ENCODE measurements around the gene PTCSC3.
A peak's percentile ranks its signal among the peaks of the same experiment; 100 is the strongest.

PTCSC3 gene

GRCh38 chr14:36217732-36218131, 41.2 kb upstream of the PTCSC3 start:
- no peak for TF ChIP-seq CTCF (conservative IDR thresholded peaks at IDR 0.05)
- no peak overlapping the region for H3K27ac ChIP-seq

- no peak for TF ChIP-seq CTCF (conservative IDR thresholded peaks at IDR 0.05)
- H3K27ac ChIP-seq: no peak overlapping the region
Measured at GRCh38 chr14:36217027-36217426, 40.5 kb upstream of the PTCSC3 start.

GRCh38 chr14:36215217-36215598, 38.7 kb upstream of the PTCSC3 start:
- no peak for TF ChIP-seq CTCF (conservative IDR thresholded peaks at IDR 0.05)
- H3K27ac ChIP-seq: peak overlapping the region; percentile 42

GRCh38 chr14:36214476-36215216, 38.1 kb upstream of the PTCSC3 start:
- peak overlapping the region; percentile 42 for H3K27ac ChIP-seq
- TF ChIP-seq CTCF (conservative IDR thresholded peaks at IDR 0.05): no peak

GRCh38 chr14:36212987-36213386, 36.5 kb upstream of the PTCSC3 start:
- H3K27ac ChIP-seq: 0 out of 2 replicates have a peak overlapping the region, but pooled peaks have one; percentile 16
- TF ChIP-seq CTCF (conservative IDR thresholded peaks at IDR 0.05): no peak

- TF ChIP-seq CTCF (conservative IDR thresholded peaks at IDR 0.05): no peak
- peak overlapping the region; percentile 16; the same call in 1 of the 2 replicates for H3K27ac ChIP-seq
Measured at GRCh38 chr14:36212577-36212976, 36.1 kb upstream of the PTCSC3 start.

- TF ChIP-seq CTCF (conservative IDR thresholded peaks at IDR 0.05): no peak
Measured at GRCh38 chr14:36208690-36209278, 32.3 kb upstream of the PTCSC3 start.

More at GRCh38 chr14:36208690-36209278, 32.3 kb upstream of the PTCSC3 start:
- H3K27ac ChIP-seq: peak overlapping the region; percentile 27

All from VCaP (cell line).